NCI-H69 (cell line): ENCODE data around the gene BEND2.
"Not testable (repeated sequence)": the region's sequence is repeated elsewhere in the genome, so short reads cannot be mapped to it uniquely, and the experiment has no call there.

ENCODE experiments used
- DNase-seq: peaks from one replicate; lab custom pipeline; 2025; lab: John Stamatoyannopoulos, UW

BEND2 gene

DNA sequence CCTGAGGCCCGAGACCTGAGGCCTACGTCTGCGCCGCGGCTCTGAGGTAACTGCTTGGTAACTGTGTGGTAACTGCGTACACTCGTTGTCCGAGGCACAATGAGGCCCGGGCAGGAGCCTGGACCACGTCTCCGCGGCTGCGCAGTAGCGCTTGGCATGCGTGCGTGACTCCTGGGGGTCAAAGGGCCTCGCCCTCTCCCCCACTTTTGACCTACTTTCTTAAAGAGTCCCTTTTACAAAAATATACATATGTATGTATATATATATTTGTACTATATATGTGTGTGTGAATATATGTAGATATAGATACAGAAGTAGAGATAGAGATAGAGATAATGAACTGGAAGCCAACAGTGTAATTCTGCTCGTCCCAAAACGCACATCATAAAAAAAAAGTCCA is at the start of gene BEND2:
TSS of gene BEND2 (minus strand) at position 101 of the 400 bp plus-strand sequence. CDS start 136 bp downstream, outside the sequence.
- no peak for DNase-seq

DNA sequence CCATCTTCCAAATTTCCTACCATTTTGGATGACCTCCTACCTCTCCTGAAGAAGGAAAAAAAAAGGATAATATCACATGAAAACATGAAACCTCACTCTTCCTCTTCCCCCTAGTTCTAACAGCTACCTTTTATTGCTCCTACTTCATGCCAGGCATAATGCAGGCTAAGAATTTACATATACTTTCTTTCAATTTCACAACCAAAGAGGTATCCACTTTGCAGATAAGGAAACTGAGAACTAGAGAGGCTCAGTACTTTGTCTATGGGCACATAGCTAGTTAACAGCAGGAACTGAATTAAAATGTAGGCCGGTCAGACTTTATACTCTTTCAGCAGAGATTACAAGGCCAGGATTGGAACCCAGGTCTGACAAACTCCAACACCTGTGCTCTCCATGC is 34.4 kb upstream of the BEND2 start:
- no peak for DNase-seq

DNA sequence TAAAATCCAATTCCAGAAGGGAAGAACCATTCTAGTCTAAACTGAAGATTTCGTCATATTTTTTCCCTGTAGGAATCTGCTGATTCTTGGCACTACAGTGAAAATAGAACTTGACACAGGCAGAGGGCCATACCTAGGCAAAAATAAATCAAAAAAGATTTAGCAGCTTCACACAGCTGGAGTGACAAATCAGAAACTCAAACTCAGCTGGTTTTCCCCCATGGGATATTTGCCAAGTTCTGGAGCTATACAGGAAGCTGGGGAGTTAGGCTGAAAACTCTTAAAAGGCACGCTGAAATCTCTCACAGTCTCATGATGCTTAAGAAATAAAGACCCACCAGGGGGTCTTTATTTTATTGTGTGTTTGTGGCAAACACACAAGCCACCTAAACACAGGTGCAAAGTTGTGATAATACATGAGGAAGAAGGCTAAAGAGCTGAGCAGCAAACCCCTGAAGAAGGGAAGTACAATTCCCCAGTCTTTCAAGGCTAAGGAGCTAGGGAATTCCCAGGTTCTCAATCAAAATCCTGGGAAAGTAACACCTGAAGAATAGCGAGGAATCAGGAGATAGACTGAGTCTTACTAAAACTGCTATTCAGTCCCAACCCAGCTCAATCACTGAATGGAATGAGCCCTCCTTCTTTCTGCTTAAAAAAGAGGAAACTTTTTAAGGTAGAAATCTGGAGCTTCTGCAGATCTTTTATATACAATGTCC is 32.1 kb upstream of the BEND2 start:
- DNase-seq: peak; percentile 45

DNA sequence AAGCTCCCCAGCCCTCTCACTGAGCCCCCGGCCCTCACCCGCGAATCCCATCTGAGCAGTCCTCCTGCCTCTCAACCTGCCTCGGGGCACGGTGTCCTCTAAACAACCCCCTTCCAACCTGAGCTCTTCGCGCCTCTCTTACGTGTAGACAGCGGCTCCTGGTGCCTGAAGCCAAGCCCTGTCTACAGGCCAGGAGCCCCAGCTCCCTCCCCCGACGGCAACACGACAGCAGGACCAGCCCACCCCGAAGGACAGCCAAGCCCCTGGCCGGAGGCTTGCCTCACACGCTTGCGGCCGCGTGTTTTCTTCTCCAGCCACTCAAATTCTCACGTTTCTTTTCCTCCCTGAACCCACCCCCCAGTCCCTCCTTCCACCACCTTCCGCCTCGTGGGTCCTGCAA is 9.0 kb upstream of the BEND2 start:
- not testable (repeated sequence) for DNase-seq

DNA sequence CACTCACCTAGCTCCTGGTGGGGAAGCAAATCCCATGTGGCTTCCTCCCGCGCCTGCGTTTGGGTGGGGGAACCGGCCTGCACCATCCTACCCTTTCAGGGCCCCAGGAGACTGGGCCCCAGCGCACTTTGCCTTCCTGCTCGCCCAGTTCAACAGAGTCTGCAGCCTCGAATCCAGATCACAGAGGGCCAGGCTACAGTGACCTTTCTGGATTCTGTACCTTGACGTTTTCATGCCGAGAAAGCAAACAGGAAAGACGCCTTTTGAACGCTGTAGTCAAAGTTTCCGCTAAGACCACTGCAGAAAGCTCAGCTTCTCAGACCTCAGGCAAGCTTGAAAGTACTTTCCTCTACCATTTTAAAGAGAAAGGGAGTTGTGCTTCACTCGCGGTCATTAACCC is 7.4 kb upstream of the BEND2 start:
- DNase-seq: no peak

DNA sequence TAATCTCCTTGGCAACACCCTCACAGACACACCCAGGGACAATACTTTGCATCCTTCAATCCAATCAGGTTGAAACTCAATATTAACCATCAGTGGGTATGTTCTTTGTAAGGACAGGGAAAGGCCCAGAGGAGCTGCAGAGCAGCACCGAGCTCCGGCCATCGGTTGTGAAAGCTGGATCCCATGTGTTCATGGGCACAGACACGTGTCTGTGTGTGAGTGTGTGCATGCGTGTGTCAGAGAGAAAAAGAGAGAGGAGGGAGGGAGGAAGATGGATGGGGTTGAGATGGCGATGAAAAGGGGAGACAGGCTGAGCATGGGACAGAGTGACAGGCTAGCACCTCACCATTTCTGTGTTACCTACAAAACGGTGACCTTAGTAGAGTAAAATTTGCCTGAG is 6.8 kb upstream of the BEND2 start:
- no peak for DNase-seq

DNA sequence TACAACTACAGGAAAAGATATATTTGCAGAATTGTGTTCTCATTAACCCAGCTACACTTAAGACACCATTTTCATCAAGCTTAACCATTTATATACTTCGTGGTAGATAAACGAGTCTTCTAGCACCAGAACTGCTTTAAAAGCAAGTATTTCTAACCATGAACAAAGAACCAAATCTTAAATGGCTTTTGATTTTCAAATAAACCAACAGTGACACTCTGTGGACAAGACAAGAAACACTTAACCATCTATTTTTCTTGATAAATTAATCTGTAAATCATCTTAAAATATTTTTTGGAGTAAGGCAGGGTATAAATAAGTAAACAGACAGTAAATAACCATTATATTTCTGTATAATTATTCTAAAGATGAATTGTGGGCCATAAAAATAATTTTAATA is 10.2 kb downstream of the BEND2 start:
- peak; percentile 41 for DNase-seq

DNA sequence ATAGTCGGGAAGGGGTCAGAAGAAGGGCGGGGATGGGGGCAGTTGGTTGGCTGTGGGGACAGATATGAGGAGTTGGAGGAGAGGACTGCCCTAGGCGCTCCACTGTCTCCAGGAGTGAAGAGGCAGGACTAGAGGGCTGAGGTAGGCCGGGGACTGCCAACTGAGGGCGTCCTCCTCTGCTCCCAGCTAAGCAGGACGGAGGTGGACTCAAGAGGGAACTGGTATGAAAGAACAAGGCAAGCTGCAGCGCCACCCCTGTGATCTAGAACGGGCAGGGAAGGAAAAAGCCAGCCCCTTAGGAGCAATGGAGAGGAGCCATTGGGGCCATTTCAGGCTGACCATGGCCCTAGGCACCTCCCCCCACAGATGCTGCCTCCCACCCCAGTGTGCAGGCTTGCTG is 14.0 kb downstream of the BEND2 start:
- no peak for DNase-seq

DNA sequence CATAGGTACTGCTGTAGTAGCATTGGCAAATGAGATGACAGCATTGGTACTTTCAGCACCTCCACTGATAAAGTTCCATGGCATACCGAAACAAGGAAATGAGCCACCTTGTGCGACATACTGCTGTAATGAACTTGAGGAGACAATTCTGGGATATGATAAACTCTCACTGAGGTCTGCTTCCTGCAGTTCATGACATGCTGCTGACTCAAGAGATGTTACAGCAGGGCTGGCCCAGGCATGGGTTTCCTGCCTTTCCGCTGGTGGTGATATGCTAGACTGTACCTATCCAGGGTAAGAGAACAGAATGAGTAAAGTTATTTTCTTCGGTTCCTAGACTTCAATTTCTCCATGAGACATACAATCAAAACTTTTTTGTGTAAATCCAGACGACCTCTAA is 17.1 kb downstream of the BEND2 start:
- DNase-seq: no peak

DNA sequence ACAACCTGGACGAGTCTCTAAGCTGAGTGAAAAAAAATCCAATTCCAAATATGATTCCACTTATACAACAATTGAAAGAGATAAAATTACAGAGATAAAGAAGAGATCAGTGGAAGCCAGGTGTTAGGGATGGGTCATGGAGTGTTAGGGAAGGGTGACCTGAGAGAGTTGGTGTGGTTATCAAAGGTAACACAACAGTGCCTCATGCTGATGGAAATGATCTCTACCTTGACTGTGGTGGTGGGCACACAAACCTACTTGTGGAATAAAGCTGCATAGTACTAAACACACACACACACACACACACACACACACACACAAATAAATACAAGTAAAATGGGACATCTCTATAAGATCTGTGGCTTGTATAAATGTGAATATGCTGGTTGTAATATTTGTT is 26.0 kb downstream of the BEND2 start:
- DNase-seq: peak; percentile 25

DNA sequence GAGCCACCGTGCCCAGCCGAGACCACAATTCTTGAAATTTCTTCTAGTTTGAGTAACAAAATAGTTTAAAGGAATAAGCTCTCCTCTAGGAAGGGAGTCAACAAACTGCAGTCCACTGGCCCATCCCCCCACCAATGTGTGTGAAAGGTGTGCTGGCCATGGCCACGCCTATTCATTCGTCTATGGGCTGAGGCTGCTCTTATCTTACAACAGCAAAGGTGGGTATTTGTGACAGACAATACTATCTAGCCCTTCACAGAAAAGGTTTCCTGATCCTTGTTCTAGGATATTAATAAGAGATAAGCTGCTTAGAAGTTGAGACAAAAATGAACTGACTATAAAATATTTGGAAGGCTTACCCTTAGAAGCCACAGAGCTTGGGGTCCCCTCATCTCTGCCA is 41.2 kb downstream of the BEND2 start:
- DNase-seq: no peak

DNA sequence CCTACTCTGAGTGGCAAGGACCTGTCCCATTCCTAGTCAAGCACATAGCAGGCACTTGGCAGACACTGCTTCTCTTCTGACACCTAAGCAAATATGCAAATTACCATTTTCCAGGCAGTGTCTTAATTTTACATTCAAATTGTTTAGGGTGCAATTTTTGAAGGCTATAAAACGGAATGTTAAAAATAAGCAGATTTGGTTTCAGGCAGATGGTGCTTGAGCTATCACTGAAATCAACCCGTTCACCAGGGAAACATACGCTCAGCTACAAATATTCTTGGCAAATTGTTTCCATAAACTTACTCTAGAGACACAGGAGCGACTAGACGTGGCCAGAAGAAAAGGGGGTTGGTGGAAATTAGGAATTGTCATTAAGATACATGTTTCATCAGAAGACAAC is 45.7 kb downstream of the BEND2 start:
- DNase-seq: peak; percentile 9

DNA sequence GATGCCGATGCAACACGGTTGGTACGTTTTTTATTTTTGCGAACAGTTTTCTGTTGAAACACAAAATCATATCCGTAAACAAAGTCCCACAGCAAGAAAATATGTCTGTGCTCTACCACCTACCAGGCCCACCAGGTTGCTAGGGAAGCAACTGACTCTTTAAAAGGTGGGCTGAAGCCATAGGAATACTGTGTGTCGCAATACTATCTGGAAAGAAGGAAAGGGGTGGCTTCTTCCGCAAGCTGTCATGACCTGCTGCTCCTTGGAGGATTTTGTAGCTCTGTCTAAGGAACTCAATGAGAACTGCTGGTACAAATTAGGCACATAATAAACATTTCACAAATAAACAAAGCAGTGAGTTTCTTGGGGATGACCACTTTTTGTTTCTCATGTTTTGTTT is 46.5 kb downstream of the BEND2 start:
- DNase-seq: no peak

DNA sequence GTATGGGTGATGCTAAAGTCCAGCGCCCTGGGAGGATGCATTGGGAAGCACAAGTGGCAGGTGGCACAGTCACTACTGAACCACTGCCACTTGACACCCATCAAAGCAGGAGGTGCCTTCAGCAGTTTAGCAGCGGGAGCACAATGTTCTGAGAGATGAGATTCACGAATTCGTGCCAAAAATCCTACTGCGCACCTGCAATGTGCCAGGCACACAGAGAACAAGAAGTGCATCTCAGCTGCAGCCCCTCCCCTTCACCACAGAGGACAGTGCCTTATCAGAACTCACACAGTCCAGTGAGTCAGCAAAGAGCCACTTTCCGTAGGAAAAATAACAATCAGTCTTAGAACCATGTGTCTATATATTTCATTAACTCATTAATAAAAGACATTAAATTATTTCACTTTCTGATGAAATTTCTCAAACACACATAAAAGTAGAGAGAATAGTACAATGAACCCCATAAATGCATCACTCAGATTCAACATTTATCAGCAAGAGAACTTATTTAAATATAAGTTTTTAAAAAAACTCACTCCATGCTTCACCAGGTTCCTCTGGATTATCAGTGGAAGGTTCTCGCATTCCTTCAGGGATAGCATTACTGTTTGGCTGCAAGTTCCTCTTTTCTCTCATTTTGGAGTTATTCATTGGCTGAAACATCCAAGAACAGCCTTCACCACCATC is 47.0 kb downstream of the BEND2 start:
- DNase-seq: peak; percentile 89

DNA sequence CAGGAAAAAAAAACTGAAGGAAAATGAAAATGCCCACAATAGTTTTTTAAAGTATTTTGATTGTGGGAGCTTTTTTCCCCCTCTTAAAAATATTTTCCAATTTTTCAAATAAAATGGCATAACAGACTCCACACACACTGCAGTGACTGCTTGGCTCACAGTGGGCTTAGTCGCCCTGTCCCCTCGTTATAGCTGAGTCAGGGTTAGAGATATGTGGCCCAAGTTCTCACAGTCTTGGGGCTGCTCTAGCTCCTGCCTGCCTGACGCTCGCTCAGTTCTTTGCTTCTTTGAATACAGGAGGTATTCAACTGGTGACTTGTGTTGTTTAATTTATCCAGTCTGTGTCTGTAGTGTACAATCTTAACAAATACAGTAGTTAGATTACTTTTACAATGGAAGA is 47.7 kb downstream of the BEND2 start:
- DNase-seq: no peak

DNA sequence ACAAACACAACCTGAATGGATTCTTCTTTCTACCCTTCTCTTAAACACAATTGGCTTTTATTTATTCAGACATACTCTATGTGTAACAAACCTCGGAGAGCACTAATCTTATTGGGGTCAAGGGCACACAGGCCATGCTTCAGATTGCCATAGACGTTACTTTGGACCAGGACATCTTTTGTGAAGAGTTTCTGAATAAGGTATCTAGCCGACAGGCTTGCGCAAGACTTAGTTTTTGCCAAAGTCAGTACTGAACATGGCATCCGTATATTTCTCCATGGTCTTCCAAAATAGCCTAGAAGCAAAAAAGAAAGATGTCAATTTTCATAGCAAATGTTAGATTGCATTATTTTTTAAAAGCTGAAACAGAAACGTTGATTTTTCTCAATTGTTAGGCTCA is 49.8 kb downstream of the BEND2 start:
- DNase-seq: no peak

DNA sequence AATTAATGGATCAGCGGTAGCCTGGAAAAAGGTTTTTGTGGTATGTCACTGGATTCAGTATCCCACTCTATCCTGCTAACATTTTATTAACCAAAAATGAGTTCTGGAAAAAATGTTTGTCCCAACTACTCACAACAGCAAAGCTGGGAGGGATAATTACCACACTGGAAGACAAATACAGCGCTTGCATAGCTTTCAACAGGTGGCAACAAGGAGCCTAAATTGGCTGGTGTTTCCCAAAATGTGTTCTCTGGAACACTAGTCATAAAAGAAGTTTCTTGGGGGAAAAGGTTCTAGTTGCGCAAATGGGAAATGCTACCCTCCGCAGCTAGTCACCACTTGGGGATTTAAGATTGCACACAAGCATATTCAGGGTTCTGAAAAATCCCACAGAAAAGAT is 54.6 kb downstream of the BEND2 start:
- DNase-seq: no peak

DNA sequence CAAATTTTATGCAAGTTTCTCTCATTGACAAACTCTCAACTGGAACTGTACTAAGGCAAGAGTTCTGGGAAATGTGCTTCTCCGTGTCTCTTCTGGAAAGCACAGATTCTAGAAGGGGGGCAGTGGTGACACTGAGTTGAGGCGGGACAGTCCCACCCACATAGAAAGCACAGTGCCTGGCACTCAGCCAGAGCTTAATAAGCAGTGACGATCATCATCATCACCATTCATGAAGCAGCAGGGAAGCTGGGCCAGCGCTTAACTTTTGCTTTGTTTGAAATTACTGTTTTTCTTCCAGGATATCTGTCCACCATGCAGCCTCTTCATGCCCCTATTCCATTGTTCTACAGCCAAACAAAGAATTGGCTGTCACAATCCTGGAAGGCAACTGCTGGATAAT is 60.3 kb downstream of the BEND2 start:
- DNase-seq: peak; percentile 72

DNA sequence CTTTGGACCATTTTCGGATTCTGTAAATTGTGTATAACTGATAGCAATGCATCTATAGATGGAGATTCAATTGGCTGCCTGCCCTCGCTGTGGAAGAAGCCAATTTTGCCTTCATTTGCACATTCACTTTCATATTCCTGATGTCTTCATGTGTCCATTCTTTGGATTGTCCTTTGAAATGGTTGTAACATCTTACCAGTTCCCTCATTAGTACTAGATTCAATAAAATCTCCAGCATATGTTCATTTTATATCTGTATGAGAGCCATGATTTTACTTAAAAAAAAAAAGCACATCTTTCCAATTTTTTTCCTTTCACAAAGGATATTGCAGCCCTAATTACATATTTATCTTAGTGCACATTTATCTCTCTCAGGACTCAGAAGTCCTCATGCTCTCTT is 61.7 kb downstream of the BEND2 start:
- no peak for DNase-seq

DNA sequence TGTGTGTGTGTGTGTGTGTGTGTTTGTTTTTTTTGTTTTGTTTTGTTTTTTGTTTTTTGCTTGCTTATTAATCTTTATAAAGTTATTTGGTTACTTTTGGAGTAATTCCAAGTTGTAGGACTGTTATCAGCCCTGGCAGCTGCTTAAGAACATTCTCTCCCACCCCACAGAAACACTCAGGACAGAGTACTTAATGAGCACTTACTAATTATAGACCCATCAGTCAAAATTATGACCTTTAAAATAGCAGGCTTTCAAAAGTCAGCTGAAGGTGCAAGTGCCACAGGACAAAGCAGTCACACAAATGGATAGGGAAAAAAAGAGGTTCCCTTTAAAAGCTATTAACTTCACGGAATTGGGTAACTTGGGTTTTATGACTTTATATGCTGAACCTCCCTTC is 69.0 kb downstream of the BEND2 start:
- peak; percentile 79 for DNase-seq

DNA sequence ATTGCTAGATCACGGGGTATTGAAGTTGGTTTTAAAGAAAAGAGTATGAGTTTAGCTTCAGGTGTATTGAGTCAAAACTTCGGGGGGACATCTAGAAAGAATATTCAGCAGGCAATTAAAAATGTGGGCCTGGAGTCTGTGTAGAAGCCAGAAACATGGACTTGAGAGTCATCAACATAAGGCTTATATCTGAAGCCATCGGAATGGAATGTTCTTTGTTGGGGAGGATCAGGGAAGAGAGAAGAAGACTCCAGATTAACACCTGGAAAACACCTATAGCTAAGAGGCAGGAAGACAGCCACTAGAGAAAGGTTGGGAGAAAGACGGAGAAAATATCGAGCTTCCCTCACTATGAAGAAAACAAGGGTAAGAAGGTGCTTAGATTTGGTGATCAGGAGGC is 69.5 kb downstream of the BEND2 start:
- no peak for DNase-seq

DNA sequence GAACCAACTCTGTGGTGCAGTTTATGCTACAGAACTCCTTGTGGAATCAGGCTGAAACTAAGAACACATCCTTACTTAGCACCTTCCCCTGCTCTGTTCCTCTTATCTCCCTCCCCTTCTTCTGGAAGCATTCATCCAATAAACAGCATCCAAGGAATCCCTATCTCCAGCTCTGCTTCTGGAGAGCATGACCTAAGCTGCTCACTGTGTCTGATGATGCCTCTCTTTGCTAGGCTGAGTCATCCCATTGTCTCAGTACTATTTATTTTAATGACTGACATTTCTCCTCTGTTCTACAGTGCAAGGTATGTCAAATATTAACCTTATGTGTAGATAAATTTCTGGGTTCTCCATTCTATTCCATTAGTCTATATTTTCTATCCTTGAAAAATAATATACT is 71.2 kb downstream of the BEND2 start:
- DNase-seq: peak; percentile 56

DNA sequence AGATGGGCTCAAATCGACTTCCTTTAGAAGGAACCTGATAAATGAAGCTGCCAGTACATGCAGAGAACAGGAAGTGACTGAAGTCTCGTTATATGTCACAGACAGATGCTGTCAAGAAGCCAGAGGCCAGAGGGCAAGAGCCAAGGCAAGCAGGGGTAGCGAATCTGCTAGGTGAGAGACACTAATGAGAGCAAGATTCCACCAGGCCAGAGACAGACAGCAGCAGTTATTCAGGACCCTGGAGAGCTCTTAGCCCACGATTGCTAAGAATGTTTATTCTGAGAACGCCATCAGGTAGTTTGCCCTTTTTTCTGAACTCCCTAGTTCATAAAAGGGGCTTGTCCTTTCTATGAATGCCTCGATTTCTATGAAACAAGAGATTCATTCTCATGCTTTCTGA is 73.7 kb downstream of the BEND2 start:
- DNase-seq: peak; percentile 39

DNA sequence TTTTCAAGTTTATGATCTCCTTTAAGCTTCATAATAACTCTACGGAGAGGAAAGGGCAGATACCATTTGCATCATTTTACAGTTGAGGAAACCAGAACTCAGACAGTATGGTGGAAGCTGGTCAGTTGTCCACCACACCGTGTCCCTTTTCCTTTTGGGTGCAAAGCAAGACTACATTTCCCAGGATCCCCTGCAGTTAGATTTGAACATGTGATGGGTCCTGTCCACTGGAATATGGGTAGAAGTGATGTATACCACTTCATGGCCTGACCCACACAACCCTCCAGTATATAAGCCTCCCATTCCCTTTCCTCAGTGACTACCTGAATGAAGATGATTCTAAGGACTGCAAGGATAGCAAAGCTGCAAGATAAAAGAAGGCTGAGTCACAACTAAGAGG is 74.7 kb downstream of the BEND2 start:
- peak; percentile 38 for DNase-seq
